Measurements from ENCODE around the gene GPX4. TPM values are rescaled to one million over a fixed set of nuclear protein-coding genes. Genes with fewer than 3 reads are reported as not detected.

GPX4 gene
- total and polyA plus RNA-seq, 9 of the 15 experiments (the other 6 are each of a cell fraction or from before 2014, with no cell fraction given) = 61.4 to 661 (median 349) TPM

DNA sequence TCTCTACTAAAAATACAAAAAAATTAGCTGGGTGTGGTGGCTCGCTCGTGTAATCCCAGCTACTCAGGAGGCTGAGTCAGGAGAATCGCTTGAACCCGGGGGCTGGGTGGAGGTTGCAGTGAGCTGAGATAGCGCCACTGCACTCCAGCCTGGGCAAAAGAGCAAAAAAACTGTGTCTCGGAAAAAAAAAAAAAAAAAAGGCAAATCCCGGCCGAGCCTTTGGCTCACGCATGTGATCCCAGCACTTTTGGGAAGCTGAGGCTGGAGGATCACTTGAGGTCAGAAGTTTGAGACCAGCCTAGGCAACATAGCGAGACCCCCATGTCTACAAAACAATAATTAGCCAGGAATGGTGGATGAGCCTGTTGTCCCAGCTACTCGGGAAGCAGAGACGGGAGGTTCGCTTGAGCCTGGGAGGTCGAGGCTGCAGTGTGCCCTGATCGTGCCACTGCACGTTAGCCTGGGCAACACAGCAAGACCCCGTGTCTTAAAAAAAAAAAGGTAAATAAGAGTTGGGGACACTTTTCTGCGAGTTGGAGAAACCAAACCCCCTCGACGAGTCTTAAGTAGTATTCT, 574 bp upstream of the GPX4 start (continued):
- TF ChIP-seq HMG20A (CRISPR knock-in tag; conservative IDR thresholded peaks at IDR 0.05) (no peak), CC2D1A (IDR thresholded peaks at IDR 0.05) (no peak), TCF7 (IDR thresholded peaks at IDR 0.05; ENCODE audit: borderline replicate concordance) (no peak), TAF1 (IDR thresholded peaks at IDR 0.05; ENCODE audit: control insufficient read depth, extremely low read depth, insufficient read depth, low read length, severe bottlenecking) (no peak), FIP1L1 (IDR thresholded peaks at IDR 0.05; ENCODE audit: low read depth, low read length, poor library complexity, severe bottlenecking) (no peak), CHD1 (IDR thresholded peaks at IDR 0.05; ENCODE audit: low read length) (no peak), TSC22D4 (tag; IDR thresholded peaks at IDR 0.05) (no peak), ETV5 (CRISPR knock-in tag; IDR thresholded peaks at IDR 0.05; ENCODE audit: low read depth) (no peak; the same call in 1 of the 2 replicates), NELFE (IDR thresholded peaks at IDR 0.05; ENCODE audit: insufficient read depth, insufficient read length) (no peak), RBM34 (IDR thresholded peaks at IDR 0.05; ENCODE audit: borderline replicate concordance, insufficient read depth, low read length) (no peak), ZNF232 (CRISPR knock-in tag; IDR thresholded peaks at IDR 0.05) (no peak), MTA1 (IDR thresholded peaks at IDR 0.05; ENCODE audit: borderline replicate concordance) (no peak), BRD9 (IDR thresholded peaks at IDR 0.05; ENCODE audit: low read depth, partially characterized antibody) (no peak), SAP30 (IDR thresholded peaks at IDR 0.05; ENCODE audit: borderline replicate concordance, insufficient read depth, low read depth, low read length, poor library complexity, severe bottlenecking) (no peak), MAFK (IDR thresholded peaks at IDR 0.05; ENCODE audit: low read length) (no peak), PTTG1 (tag; IDR thresholded peaks at IDR 0.05; ENCODE audit: low read depth) (no peak), U2AF1 (optimal IDR thresholded peaks at IDR 0.05; ENCODE audit: low read depth, low read length) (no peak), EP300 (IDR thresholded peaks at IDR 0.05; ENCODE audit: low read length) (no peak), FOXK2 (conservative IDR thresholded peaks at IDR 0.05 in 1 of 2, IDR thresholded peaks at IDR 0.05 in 1 of 2; ENCODE audit: low read depth in 2 of 2) (no peak), ARHGAP35 (IDR thresholded peaks at IDR 0.05; ENCODE audit: partially characterized antibody) (no peak), NCOA2 (IDR thresholded peaks at IDR 0.05; ENCODE audit: partially characterized antibody in 2 of 2) (no peak), HNRNPK (IDR thresholded peaks at IDR 0.05; ENCODE audit: low read depth, low read length, poor library complexity, severe bottlenecking) (no peak), GTF2E2 (tag; IDR thresholded peaks at IDR 0.05) (no peak)
- TF ChIP-seq, protein P1, sequence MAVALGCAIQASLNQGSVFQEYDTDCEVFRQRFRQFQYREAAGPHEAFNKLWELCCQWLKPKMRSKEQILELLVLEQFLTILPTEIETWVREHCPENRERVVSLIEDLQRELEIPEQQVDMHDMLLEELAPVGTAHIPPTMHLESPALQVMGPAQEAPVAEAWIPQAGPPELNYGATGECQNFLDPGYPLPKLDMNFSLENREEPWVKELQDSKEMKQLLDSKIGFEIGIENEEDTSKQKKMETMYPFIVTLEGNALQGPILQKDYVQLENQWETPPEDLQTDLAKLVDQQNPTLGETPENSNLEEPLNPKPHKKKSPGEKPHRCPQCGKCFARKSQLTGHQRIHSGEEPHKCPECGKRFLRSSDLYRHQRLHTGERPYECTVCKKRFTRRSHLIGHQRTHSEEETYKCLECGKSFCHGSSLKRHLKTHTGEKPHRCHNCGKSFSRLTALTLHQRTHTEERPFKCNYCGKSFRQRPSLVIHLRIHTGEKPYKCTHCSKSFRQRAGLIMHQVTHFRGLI (CRISPR knock-in tag; IDR thresholded peaks at IDR 0.05) = 0 out of 2 replicates have a peak, but pooled peaks have one; percentile 29
- TF ChIP-seq, protein P2, sequence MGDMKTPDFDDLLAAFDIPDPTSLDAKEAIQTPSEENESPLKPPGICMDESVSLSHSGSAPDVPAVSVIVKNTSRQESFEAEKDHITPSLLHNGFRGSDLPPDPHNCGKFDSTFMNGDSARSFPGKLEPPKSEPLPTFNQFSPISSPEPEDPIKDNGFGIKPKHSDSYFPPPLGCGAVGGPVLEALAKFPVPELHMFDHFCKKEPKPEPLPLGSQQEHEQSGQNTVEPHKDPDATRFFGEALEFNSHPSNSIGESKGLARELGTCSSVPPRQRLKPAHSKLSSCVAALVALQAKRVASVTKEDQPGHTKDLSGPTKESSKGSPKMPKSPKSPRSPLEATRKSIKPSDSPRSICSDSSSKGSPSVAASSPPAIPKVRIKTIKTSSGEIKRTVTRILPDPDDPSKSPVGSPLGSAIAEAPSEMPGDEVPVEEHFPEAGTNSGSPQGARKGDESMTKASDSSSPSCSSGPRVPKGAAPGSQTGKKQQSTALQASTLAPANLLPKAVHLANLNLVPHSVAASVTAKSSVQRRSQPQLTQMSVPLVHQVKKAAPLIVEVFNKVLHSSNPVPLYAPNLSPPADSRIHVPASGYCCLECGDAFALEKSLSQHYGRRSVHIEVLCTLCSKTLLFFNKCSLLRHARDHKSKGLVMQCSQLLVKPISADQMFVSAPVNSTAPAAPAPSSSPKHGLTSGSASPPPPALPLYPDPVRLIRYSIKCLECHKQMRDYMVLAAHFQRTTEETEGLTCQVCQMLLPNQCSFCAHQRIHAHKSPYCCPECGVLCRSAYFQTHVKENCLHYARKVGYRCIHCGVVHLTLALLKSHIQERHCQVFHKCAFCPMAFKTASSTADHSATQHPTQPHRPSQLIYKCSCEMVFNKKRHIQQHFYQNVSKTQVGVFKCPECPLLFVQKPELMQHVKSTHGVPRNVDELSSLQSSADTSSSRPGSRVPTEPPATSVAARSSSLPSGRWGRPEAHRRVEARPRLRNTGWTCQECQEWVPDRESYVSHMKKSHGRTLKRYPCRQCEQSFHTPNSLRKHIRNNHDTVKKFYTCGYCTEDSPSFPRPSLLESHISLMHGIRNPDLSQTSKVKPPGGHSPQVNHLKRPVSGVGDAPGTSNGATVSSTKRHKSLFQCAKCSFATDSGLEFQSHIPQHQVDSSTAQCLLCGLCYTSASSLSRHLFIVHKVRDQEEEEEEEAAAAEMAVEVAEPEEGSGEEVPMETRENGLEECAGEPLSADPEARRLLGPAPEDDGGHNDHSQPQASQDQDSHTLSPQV (IDR thresholded peaks at IDR 0.05) = peak; percentile 30
